ENCODE measurements around the gene NSMCE4A. TPM values are rescaled to one million over a fixed set of nuclear protein-coding genes. Genes with fewer than 3 reads are reported as not detected.

NSMCE4A gene
- total RNA-seq, result 75.5 TPM

GRCh38 chr10:121974535-121975294 is at the start of gene NSMCE4A:
NSMCE4A (minus strand) TSS chr10:121975217; CDS start chr10:121975165, 52 bp downstream.

DNA sequence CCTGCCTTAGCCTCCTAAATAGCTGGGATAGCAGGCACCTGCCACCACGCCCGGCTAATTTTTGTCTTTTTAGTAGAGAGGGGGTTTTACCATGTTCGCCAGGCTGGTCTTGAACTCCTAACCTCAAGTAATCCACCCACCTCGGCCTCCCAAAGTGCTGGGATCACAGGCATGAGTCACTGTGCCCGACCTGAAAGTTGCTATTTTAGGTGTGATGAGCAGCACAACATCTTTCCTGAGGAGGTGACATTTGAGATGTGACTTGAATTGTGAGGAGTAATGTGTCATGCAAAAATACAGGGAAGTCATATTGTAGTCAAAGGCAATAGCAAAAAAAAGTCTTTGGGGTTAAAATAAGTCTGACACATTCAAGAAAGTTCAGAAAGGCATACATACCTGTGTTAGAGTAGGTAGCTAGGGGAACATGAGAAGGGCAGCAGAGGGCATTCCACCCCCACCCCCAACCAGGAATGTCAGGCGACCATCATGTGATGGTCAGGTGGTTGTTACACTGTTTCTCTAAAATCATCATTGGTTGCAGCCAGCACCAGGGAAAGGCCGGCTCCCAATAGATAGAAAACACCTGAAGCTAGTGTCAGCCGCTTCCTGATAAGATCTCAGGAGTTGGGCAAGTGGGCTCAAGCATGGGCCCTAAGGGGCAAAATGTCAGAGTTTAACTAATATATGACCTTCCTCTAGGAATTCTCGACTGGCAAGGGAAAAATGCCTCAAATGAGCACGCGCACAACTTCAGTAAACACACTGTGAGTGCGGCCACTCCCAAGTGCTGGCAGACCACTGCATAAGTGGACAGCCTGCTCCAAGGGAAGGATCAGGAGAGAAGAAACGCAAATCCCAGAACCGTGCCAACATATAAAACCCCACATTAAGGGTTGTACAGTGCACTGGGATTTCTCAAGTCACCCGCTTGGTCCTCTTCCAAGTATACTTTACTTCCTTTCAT is 13.6 kb upstream of the NSMCE4A start, which contains the start of gene TACC2:
TSS of gene TACC2 (plus strand) at position 803 of the 964 bp plus-strand sequence. CDS start 32,819 bp downstream, outside the sequence.

GRCh38 chr10:121927841-121928527 is 47.0 kb downstream of the NSMCE4A start, which contains the start of gene ATE1:
ATE1 (minus strand) TSS chr10:121928031; CDS start chr10:121927949, 82 bp downstream.

Other genes with a start within 250 kb of the NSMCE4A start
- 93.2 TPM for gene ATE1, start 47.2 kb downstream of the NSMCE4A start, total RNA-seq
- 44.5 TPM for gene TACC2, start 13.9 kb upstream of the NSMCE4A start, total RNA-seq

All from camera-type eye (tissue), 1 donor.